Nephron progenitor cell (in vitro differentiated cells): Measurements from ENCODE around the gene SERTAD3.
"Not testable (repeated sequence)": the region's sequence is repeated elsewhere in the genome, so short reads cannot be mapped to it uniquely, and the experiment has no call there.

Experiments
- DNase-seq: peaks from one replicate; pipeline ENCODE4 v3.0.0; 2021
- H3K27ac Mint-ChIP-seq: 2 replicates; pipeline ENCODE4 v1.8.0; 2021; ENCODE audit warnings: mild to moderate bottlenecking, moderate library complexity, mixed read lengths
- H3K27me3 Mint-ChIP-seq: 2 replicates; pipeline ENCODE4 v1.8.0; 2021; ENCODE audit warnings: mild to moderate bottlenecking, low read depth, mixed read lengths; ENCODE audit not compliant: poor library complexity
- H3K36me3 Mint-ChIP-seq: 2 replicates; pipeline ENCODE4 v1.8.0; 2021; ENCODE audit warnings: low read depth, mixed read lengths
- H3K4me1 Mint-ChIP-seq: 2 replicates; pipeline ENCODE4 v1.8.0; 2021; ENCODE audit warnings: mixed read lengths
- H3K4me3 Mint-ChIP-seq: 2 replicates; pipeline ENCODE4 v1.8.0; 2021; ENCODE audit warnings: mild to moderate bottlenecking, moderate library complexity, mixed read lengths
- H3K9me3 Mint-ChIP-seq: 2 replicates; pipeline ENCODE4 v1.8.0; 2021; ENCODE audit warnings: mild to moderate bottlenecking, moderate library complexity, mixed read lengths
- CTCF ChIP-seq: fragments of 200-600 bp; sonication (generic); IDR thresholded peaks from 2 replicates; pipeline ENCODE4 v1.5.0; 2021; ENCODE audit warnings: antibody characterized with exemption

SERTAD3 gene

DNA sequence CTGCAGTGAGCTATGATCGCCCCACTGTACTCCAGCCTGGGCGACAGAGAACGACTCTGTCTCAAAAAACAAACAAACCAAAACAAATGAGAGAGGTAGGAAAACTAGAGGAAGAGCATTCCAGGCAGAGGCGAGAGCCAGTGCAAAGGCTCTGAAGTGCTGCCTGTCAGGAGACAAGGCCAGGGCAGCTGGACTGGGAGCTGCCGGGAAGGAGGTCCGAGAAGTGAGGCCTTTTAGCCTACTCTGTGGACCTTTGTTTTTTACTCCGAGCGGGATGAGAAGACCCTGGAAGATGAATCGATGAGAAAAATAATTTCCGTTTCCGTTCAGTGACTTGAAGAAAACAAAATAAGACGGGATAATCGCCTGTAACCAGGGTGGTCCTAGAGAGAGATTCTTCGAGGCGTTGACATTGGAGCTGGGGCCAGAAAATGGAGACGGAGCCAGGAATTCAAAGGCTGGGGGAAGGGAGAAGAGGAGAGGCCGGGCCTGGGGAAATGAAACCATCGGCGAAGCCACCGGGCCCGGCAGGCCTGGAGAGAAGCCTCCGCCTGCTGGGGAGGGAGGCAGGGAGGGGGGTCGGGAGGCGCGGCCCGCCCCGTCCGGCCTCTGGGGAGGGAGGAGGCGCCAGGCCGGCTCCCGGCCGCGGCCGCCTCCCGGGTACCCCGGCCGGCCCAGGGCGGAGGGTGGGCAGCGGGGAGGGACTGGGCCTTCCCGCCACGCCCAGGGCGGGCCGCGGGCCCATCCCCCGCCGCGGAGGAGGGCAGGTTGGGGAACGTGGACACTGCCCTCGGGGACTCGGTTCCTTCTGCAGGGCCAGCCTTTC lies 10.5 kb downstream of the SERTAD3 start:
- Mint-ChIP-seq H3K4me3 (peak overlapping the region; percentile 77), H3K36me3 (no peaks in the 10 kb centered on the region), H3K4me1 (peaks cover 41% of the 10 kb centered on the region), H3K9me3 (no peaks in the 10 kb centered on the region), H3K27ac (peak overlapping the region; percentile 97), H3K27me3 (no peaks in the 10 kb centered on the region)
- TF ChIP-seq CTCF, result no peak
- DNase-seq, result peak; percentile 77

- H3K9me3 Mint-ChIP-seq, DNase-seq, H3K36me3 Mint-ChIP-seq, H3K27me3 Mint-ChIP-seq: not testable (repeated sequence)
- peak overlapping the region; percentile 97 for H3K27ac Mint-ChIP-seq
- peak overlapping the region; percentile 77 for H3K4me3 Mint-ChIP-seq
- peaks cover 41% of the 10 kb centered on the region for H3K4me1 Mint-ChIP-seq
Measured at GRCh38 chr19:40432760-40433159, 11.4 kb downstream of the SERTAD3 start.

DNA sequence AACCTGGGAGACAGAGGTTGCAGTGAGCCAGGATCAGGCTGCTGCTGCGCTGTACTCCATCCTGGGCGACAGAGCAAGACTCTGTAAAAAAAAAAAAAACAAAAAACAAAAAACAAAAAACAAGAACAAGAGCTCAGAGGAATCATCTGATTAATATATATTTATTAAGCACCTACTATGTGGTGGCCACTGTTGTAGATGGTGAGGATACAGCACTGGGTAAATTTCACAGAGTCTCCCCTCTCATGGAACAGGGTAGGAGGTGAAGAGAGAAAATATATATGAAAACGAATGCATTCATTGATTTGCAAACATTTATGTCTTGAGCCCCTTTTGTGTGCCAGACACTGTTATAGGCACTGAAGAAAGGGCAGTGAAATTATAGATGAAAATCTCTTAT lies 12.4 kb downstream of the SERTAD3 start:
- TF ChIP-seq CTCF, result no peak
- no peak overlapping the region for H3K27ac Mint-ChIP-seq
- H3K36me3 Mint-ChIP-seq, result no peaks in the 10 kb centered on the region
- peak overlapping the region; percentile 23 for H3K4me3 Mint-ChIP-seq
- no peak for DNase-seq
- H3K4me1 Mint-ChIP-seq, result peaks cover 41% of the 10 kb centered on the region
- no peaks in the 10 kb centered on the region for H3K9me3 Mint-ChIP-seq
- H3K27me3 Mint-ChIP-seq, result peaks cover 5% of the 10 kb centered on the region

- H3K27ac Mint-ChIP-seq, DNase-seq, H3K9me3 Mint-ChIP-seq, H3K36me3 Mint-ChIP-seq, H3K27me3 Mint-ChIP-seq, H3K4me3 Mint-ChIP-seq: not testable (repeated sequence)
- peaks cover 38% of the 10 kb centered on the region for H3K4me1 Mint-ChIP-seq
Measured at GRCh38 chr19:40430242-40430641, 13.9 kb downstream of the SERTAD3 start.

- not testable (repeated sequence) for H3K27ac Mint-ChIP-seq, H3K27me3 Mint-ChIP-seq
Measured at GRCh38 chr19:40428197-40428596, 15.9 kb downstream of the SERTAD3 start.

GRCh38 chr19:40425450-40426287 lies 18.5 kb downstream of the SERTAD3 start, which contains the start of gene SERTAD1:
Gene SERTAD1, minus strand, starts transcription at chr19:40425992. Its CDS starts 2,446 bp downstream, at chr19:40423546.
- Mint-ChIP-seq H3K9me3 (no peaks in the 10 kb centered on the region), H3K27me3 (peaks cover 9% of the 10 kb centered on the region), H3K4me3 (peak within 1 kb of the TSS; percentile 90), H3K27ac (peak within 1 kb of the TSS; percentile 96), H3K36me3 (peaks cover 4% of the 10 kb centered on the region), H3K4me1 (peaks cover 32% of the 10 kb centered on the region)
- peak; percentile 76 for TF ChIP-seq CTCF
- peak; percentile 100 for DNase-seq

More at GRCh38 chr19:40428197-40428596, 15.9 kb downstream of the SERTAD3 start:
- H3K4me3 Mint-ChIP-seq, H3K9me3 Mint-ChIP-seq, DNase-seq, H3K36me3 Mint-ChIP-seq: not testable (repeated sequence)
- H3K4me1 Mint-ChIP-seq, result peaks cover 39% of the 10 kb centered on the region

- DNase-seq, result no peak
- peak overlapping the region; percentile 96 for H3K27ac Mint-ChIP-seq
Measured at GRCh38 chr19:40424637-40425449, 19.3 kb downstream of the SERTAD3 start.

More at GRCh38 chr19:40424637-40425449, 19.3 kb downstream of the SERTAD3 start:
- no peaks in the 10 kb centered on the region for H3K9me3 Mint-ChIP-seq
- H3K4me1 Mint-ChIP-seq, result peaks cover 32% of the 10 kb centered on the region
- peaks cover 9% of the 10 kb centered on the region for H3K27me3 Mint-ChIP-seq
- H3K36me3 Mint-ChIP-seq, result peaks cover 4% of the 10 kb centered on the region
- peak overlapping the region; percentile 90 for H3K4me3 Mint-ChIP-seq
- TF ChIP-seq CTCF, result no peak
